T47D (cell line): ENCODE data around the gene AGER.

Experiments
- DNase-seq, 2 experiments: peaks; one replicate each; pipeline versions ENCODE4 v3.0.0 to v3.0.0-alpha.2; 2011 to 2012; ENCODE audit warnings: low read depth in 1 of 2, low spot score in 1 of 2
- JUND ChIP-seq: IDR thresholded peaks from 2 replicates; pipeline ENCODE4 v1.6.1; 2012; ENCODE audit warnings: low read depth
- in situ Hi-C: cut with HindIII; loops from 2 replicates; pipeline ENCODE4 v1.10.0; 2016; ENCODE audit warnings: low sequenced_read_pairs, low pct_unique_long_range_greater_than_20kb

AGER gene

GRCh38 chr6:32131439-32131948, 52.6 kb downstream of the AGER start:
- DNase-seq, result no peak
- no peak for TF ChIP-seq JUND
- in situ Hi-C loops, result no loop called here
